HT1080 (cell line): ENCODE results near the gene RAPGEF6. TPM values are rescaled to one million over a fixed set of nuclear protein-coding genes. Genes with fewer than 3 reads are reported as not detected.
"Not testable (repeated sequence)": the region's sequence is repeated elsewhere in the genome, so short reads cannot be mapped to it uniquely, and the experiment has no call there.

ENCODE experiments used
- DNase-seq: peaks from one replicate; pipeline ENCODE4 v3.0.0-alpha.2; 2015; ENCODE audit warnings: low read depth
- total RNA-seq: library from RNA; depleted of rRNA; stranded (reverse); fragments of >200 nt; shearing (Covaris generic); gene quantifications from 2 replicates; pipeline ENCODE4 v1.2.3, GENCODE V29; 2014

The RAPGEF6 gene
- total RNA-seq, 1 experiment from 2014 or later = 10.0 TPM

GRCh38 chr5:131389869-131390265 lies 245.2 kb downstream of the RAPGEF6 start:
- DNase-seq = no peak

GRCh38 chr5:131389096-131389868 lies 245.7 kb downstream of the RAPGEF6 start:
- DNase-seq = no peak

GRCh38 chr5:131387255-131387654 lies 247.8 kb downstream of the RAPGEF6 start:
- DNase-seq = no peak

- no peak for DNase-seq
Observed at GRCh38 chr5:131386779-131387178, 248.2 kb downstream of the RAPGEF6 start.

GRCh38 chr5:131386124-131386523 lies 248.9 kb downstream of the RAPGEF6 start:
- DNase-seq = no peak

GRCh38 chr5:131384616-131385214 lies 250.3 kb downstream of the RAPGEF6 start:
- no peak for DNase-seq

- no peak for DNase-seq
Observed at GRCh38 chr5:131384173-131384572, 250.9 kb downstream of the RAPGEF6 start.

- peak; percentile 69 for DNase-seq
Observed at GRCh38 chr5:131382407-131383395, 252.3 kb downstream of the RAPGEF6 start.

- DNase-seq = no peak
Observed at GRCh38 chr5:131381777-131382176, 253.3 kb downstream of the RAPGEF6 start.

- no peak for DNase-seq
Observed at GRCh38 chr5:131381021-131381420, 254.0 kb downstream of the RAPGEF6 start.

- not testable (repeated sequence) for DNase-seq
Observed at GRCh38 chr5:131380238-131380637, 254.8 kb downstream of the RAPGEF6 start.

GRCh38 chr5:131379723-131380122 lies 255.3 kb downstream of the RAPGEF6 start:
- peak; percentile 71 for DNase-seq

- DNase-seq = no peak
Observed at GRCh38 chr5:131378721-131379541, 256.1 kb downstream of the RAPGEF6 start.

GRCh38 chr5:131377785-131378325 lies 257.2 kb downstream of the RAPGEF6 start:
- peak; percentile 41 for DNase-seq

GRCh38 chr5:131377346-131377745 lies 257.7 kb downstream of the RAPGEF6 start:
- DNase-seq = no peak

GRCh38 chr5:131375351-131375750 lies 259.7 kb downstream of the RAPGEF6 start:
- DNase-seq = no peak
